Femur (tissue), 1 donor: ENCODE measurements around the gene GPAT2.
"Not testable (repeated sequence)": the region's sequence is repeated elsewhere in the genome, so short reads cannot be mapped to it uniquely, and the experiment has no call there.

Experiments
- DNase-seq: peaks from one replicate; pipeline ENCODE4 v3.0.0-alpha.2; 2017

The GPAT2 gene

GRCh38 chr2:96023701-96024100 is 11.0 kb downstream of the GPAT2 start:
- DNase-seq, result not testable (repeated sequence)

GRCh38 chr2:96022701-96023447 is 11.8 kb downstream of the GPAT2 start:
- DNase-seq, result peak; percentile 91

- DNase-seq, result not testable (repeated sequence)
These were observed 12.6 kb downstream of the GPAT2 start for GRCh38 chr2:96022126-96022525.

- not testable (repeated sequence) for DNase-seq
These were observed 13.6 kb downstream of the GPAT2 start for GRCh38 chr2:96021142-96021541.

GRCh38 chr2:96019909-96020590 is 14.7 kb downstream of the GPAT2 start:
- not testable (repeated sequence) for DNase-seq

DNA sequence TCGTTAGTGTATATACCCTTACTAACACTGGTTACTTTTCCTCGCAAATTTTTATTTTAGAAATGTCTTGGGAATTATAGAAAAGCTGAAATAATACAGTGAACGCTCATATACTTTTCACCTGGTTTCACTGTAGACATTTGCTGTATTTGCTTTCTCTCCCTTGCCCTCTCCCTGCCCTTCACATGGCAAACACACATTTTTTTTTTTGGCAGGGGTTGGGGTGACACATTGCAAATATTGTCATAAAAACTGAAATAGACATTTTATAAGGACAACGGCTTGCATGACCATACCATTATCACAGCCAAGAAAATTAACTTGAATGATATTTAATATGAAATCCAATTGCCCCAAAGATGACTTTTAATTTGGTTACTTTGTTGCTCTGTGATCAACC is 18.4 kb downstream of the GPAT2 start:
- DNase-seq, result not testable (repeated sequence)

DNA sequence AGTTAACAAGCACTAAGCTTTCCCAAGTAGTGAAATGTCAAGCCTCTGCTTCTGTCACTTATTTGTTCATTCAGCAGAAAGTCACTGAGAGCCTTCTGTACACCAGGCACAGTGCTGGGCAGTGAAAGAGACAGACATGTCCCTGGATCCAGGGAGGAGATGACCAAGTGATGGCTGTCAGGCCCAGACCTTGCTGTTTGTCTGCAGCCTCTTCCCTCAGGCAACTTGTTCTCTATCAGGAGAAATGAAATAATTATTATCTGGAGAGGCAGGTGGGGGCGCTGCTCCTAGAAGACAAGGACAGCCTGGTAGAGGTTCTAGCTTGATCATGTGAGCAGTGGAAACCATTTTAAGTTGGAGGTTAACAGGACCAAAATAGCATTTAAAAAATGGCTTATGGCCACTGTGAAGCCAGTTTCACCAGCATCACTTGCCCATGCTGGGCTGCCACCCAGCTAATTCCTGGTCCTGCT is 21.9 kb downstream of the GPAT2 start:
- not testable (repeated sequence) for DNase-seq

- not testable (repeated sequence) for DNase-seq
These were observed 22.5 kb downstream of the GPAT2 start for GRCh38 chr2:96012086-96012791.

- not testable (repeated sequence) for DNase-seq
These were observed 23.6 kb downstream of the GPAT2 start for GRCh38 chr2:96011129-96011455.

DNA sequence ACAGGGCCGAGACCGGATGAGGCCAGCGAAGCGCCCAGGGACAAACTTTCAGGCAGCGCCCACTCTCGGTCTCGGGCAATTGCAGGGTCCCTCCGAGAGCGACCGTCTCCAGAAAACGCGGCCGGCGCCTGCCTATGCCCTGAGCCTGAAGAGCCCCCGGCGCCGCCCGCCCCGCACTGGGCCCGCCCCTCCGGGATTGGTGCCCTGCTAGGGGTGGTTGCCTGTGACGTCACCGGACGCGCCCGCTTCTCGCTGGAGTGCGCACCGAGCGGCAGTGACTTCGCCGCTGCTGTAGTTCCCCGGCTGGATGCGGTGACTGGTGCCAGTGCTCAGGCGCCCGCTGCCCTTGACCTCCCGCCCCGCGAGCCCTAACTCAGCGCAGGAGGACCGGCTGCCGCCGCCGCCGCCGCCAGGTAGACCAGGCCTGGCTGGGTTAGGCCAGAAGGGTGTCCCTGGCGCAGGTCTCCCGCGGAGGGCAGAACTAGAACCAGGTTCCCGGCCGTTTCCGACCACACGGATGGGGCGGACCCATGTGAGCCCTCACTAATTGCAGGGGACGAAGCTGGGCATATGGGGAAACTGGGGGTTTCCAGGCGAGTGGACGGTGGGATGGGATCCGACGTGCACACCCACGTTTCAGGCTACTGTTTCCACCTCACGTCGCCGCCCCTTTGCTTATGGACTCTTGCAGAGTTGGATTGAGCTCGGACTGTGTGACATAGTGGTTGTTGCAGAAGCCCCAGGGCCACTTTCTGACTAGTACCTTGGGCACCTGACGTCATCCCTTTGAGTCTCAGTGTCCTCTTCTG is 24.2 kb downstream of the GPAT2 start:
- peak; percentile 95 for DNase-seq

- DNase-seq, result not testable (repeated sequence)
These were observed 24.9 kb downstream of the GPAT2 start for GRCh38 chr2:96009833-96010232.

GRCh38 chr2:96008051-96008450 is 26.7 kb downstream of the GPAT2 start:
- DNase-seq, result not testable (repeated sequence)

GRCh38 chr2:96006248-96006647 is 28.5 kb downstream of the GPAT2 start:
- not testable (repeated sequence) for DNase-seq

DNA sequence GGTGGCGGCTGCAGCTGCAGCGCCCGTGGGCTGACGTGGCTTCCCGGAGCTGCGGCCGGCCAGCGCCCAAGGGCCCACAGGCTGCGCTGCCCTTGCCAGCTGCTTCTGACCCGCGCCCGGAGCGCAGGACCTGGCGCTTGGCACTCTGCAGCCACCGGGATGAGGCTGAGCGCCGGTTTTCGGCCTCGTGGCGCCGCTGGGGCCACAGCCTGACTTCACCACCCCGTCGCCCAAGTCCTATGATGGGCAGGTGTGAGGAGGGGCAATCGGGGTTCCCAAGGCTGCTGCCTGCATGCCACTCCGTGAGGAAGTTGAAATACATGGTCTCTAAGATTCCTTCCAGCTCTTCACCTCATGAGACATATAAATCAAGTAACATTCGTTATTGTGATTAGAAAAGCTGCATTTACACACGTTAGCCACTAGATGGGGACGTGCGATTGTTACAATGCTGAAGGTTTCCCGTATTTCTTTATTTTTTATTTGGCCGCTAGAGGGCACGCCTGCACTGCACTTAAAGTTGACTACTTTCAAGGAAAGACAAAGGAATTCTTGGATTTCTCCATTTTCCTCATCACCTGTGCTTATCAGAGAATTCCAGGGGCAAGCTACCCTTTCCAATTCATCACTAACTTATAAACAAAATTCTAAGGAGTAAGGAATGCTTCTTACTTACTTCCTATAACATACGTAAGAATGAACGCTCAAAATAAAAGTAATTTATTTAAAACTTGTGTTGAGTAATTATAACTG is 42.0 kb downstream of the GPAT2 start:
- peak; percentile 43 for DNase-seq

DNA sequence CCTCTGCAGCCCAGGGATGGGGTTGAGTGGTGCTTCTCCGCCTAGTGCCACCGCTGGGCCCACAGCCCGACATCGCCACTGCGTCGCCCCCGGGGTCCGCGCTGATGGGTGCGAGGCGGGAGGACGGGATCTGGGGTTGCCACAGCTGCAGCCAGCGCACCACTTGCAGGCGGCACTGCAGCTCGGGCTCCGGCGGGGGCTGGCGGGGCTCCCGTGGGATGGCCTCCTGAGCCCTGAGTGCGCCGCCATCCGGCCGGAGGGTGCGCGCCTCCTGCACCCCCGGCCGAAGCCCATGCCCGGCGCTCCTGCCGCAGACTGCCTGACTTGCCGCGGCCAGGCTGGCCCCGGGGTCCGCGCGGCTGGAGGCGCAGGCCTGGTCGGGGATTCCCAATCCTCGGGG is 42.6 kb downstream of the GPAT2 start:
- DNase-seq, result not testable (repeated sequence)

DNA sequence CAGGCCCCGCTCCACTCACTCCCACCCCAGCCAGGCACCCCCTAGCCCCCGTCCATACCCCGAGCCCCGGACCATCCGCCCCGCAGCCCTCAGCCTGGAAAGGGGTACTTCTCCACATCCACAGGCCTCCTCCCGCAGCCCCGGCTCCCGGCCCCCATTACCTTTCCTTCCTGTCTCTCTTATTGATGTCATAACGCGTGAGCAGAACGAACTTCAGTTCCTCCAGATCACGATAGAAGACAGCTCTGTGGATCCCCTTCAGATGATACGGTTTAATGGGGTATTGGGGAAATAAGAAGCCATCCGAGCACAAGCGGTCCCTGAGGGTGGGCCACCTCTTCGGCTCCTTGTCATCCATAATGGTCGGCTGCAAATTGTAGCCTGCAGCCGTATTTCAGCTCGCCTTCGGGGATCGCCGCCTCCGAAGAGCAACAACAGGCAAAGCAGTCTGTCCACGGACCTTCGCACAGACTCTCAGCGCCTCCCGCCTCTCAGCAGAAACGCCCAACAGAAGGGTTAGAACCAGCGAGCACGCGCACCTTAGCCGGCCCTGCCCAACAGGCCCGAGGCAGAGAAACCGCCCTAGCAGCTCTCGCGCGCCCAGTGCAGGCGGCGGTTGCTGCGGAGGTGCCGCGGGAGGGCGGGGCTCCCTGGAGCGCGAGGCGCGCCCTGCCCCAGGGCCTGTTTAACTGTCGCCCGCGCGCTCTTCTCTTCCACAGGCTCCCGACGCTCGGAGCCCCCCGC is 43.2 kb downstream of the GPAT2 start, which contains the start of gene ANKRD36C:
Gene ANKRD36C (minus strand): TSS at position 474 of the 744 bp plus-strand sequence. CDS start 116 bp downstream, at position 358.
- DNase-seq, result peak; percentile 57

GRCh38 chr2:95990884-95991283 is 43.8 kb downstream of the GPAT2 start:
- not testable (repeated sequence) for DNase-seq
